PFSK-1 (cell line): ENCODE results near the gene BCL2L13.

Experiments used
- FOXP2 ChIP-seq: optimal IDR thresholded peaks from 2 replicates; pipeline ENCODE3; 2011; ENCODE audit warnings: borderline replicate concordance, control low read depth, inconsistent platforms; ENCODE audit not compliant: insufficient read depth; ENCODE audit errors: extremely low read length, extremely low read depth
- POLR2AphosphoS5 ChIP-seq: IDR thresholded peaks from 2 replicates; pipeline ENCODE4 v1.6.1; 2012; ENCODE audit warnings: low read depth, mild to moderate bottlenecking, control low read depth, low read length, moderate library complexity
- REST ChIP-seq, 2 experiments: IDR thresholded peaks; 2 replicates each; pipeline versions ENCODE4 v1.6.1 to v1.8.0; 2011 to 2012; ENCODE audit warnings: low read depth in 2 of 2, low read length in 2 of 2, control low read depth in 1 of 2, inconsistent platforms in 1 of 2, mild to moderate bottlenecking in 1 of 2, moderate library complexity in 1 of 2; ENCODE audit not compliant: insufficient read depth in 1 of 2
- SIN3A ChIP-seq: IDR thresholded peaks from 2 replicates; pipeline ENCODE4 v1.6.1; 2012; ENCODE audit warnings: mild to moderate bottlenecking, low read length, moderate library complexity, borderline replicate concordance; ENCODE audit not compliant: insufficient read depth
- TAF1 ChIP-seq: IDR thresholded peaks from 2 replicates; pipeline ENCODE4 v1.6.1; 2012; ENCODE audit warnings: low read length, control low read depth, borderline replicate concordance; ENCODE audit not compliant: insufficient read depth

BCL2L13 gene

GRCh38 chr22:17716529-17716928 is 78.0 kb downstream of the BCL2L13 start:
- TF ChIP-seq FOXP2 (no peak), SIN3A (no peak), TAF1 (no peak), REST (IDR thresholded peaks at IDR 0.05; ENCODE audit: insufficient read depth in 1 of 2, low read depth in 2 of 2, low read length in 2 of 2) (no peak), POLR2AphosphoS5 (no peak)

GRCh38 chr22:17717708-17718107 is 79.2 kb downstream of the BCL2L13 start:
- TF ChIP-seq TAF1 (no peak), REST (IDR thresholded peaks at IDR 0.05; ENCODE audit: insufficient read depth in 1 of 2, low read depth in 2 of 2, low read length in 2 of 2) (no peak), SIN3A (no peak), POLR2AphosphoS5 (no peak), FOXP2 (no peak)

GRCh38 chr22:17719911-17720310 is 81.4 kb downstream of the BCL2L13 start:
- TF ChIP-seq FOXP2 (no peak), SIN3A (no peak), POLR2AphosphoS5 (no peak), TAF1 (no peak), REST (IDR thresholded peaks at IDR 0.05; ENCODE audit: insufficient read depth in 1 of 2, low read depth in 2 of 2, low read length in 2 of 2) (no peak)

- TF ChIP-seq SIN3A (no peak), TAF1 (no peak), POLR2AphosphoS5 (no peak)
These were observed 85.7 kb downstream of the BCL2L13 start for GRCh38 chr22:17724241-17724640.

GRCh38 chr22:17724678-17725499 is 86.3 kb downstream of the BCL2L13 start:
- TF ChIP-seq TAF1, result no peak
- no peak for TF ChIP-seq FOXP2
- no peak for TF ChIP-seq REST (IDR thresholded peaks at IDR 0.05; ENCODE audit: insufficient read depth in 1 of 2, low read depth in 2 of 2, low read length in 2 of 2)
- no peak for TF ChIP-seq SIN3A
- TF ChIP-seq POLR2AphosphoS5, result no peak
